NCI-H345 (cell line): ENCODE measurements around the gene TMEM150B.

ENCODE experiments used
- DNase-seq: peaks from one replicate; lab custom pipeline; 2025; lab: John Stamatoyannopoulos, UW

TMEM150B gene

DNA sequence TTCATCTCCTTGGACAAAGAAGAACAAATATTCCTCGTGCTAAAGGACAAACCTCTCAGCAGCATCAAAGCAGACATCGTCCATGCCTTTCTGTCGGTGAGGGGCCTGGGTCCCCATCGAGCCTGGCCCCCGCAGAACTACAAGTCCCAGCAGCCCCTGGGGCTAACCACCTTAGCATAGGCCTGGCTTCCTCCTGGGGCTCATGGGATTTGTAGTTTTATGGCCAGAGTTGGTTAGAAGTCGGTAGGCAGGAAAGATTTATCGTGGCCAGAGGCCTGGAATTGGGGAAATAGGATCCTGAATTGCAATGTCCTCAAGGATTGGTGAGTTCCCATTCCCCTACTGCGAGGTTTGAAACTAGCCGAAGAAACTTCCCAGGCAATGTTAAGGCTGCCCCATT is 19.6 kb downstream of the TMEM150B start:
- peak; percentile 22 for DNase-seq

DNA sequence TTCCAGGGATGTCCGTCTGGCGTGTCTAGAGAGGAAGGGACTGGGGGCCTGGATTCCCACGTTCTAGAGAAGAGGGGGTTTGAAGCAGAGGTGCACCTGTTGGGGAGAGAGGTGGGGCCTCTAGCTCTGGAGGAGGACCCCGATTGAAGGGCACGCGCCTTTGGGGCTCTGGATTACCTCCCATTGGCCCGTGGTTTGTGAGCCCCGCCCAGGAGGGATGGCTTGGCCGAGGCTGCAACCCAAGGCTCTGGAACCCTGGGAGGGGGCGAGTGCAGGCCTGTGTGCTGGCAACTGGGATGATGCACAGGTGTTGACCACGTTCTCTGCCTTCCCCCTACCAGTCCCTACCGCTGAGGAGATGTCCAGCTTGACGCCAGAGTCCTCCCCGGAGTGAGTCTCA is 20.2 kb downstream of the TMEM150B start:
- no peak for DNase-seq

- DNase-seq = no peak
These were observed 20.7 kb downstream of the TMEM150B start for GRCh38 chr19:55304279-55304978.

- DNase-seq = no peak
These were observed 21.7 kb downstream of the TMEM150B start for GRCh38 chr19:55303477-55303876.

GRCh38 chr19:55302318-55302703 is 22.8 kb downstream of the TMEM150B start:
- DNase-seq = no peak

DNA sequence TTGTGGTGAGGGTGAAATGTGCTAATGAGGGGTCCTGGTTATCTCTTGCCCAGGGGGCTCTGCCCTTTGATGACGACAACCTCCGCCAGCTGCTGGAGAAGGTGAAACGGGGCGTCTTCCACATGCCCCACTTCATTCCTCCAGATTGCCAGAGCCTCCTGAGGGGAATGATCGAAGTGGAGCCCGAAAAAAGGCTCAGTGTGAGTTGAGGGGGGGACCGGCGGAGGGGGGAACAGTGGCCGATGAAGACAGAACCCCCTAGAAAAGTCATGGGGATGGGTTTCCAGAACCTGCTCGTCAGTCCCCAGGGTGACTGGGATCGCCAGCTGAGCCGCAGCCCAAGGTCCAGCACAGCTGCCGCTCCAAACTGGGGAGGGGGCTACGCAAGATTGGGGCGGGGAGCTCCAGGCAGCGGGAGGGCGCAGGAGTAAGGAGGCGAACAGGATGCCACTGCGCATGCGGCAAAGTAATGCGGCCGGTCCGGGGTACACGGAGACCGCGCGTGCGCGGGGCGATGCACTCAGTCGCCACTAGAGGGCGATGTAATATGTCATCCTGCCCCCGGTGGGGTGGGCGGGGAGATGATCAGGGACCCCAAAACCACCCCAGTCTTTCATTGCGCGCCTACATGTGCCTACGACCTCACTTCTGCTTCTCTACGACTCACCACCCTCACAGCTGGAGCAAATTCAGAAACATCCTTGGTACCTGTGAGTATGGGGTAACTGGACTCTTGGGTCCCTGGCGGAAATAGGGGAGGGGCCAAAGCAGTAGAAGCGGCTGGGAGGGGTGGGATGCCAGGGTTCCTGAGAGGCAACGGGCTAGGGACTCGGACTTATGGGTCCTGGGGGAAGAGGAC is 23.5 kb downstream of the TMEM150B start:
- DNase-seq = peak; percentile 68

DNA sequence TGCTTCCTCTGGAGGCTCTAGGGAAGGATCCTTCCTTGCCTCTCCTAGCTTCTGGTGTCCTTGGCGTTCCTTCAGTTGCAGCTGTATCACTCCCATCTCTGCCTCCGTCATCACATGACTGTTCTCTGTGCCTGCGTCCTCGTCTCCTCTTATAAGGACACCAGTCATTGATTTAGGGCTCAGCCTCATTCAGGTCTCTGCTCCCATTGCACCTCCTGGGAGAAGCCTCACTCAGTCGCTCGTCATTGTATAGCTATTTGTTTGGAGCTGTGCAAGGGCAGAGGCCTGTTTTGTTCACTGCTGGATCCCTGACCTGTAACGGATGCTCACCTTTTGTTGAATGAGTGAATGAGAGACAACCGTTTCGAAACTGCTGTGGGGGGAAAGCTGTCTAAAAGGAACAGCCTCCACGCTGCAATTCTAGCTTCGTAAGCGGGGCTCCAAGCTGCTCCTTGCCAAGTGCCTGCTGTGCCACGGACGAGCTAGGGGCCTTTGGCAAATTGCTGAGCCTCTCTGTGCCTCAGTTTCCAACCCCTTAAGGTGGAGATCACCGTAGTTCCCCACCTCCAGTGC is 24.2 kb downstream of the TMEM150B start:
- no peak for DNase-seq

- no peak for DNase-seq
These were observed 25.1 kb downstream of the TMEM150B start for GRCh38 chr19:55299991-55300390.

GRCh38 chr19:55297267-55297666 is 27.9 kb downstream of the TMEM150B start:
- no peak for DNase-seq

GRCh38 chr19:55289117-55289796 is 35.9 kb downstream of the TMEM150B start:
- no peak for DNase-seq

GRCh38 chr19:55287361-55288079 is 37.6 kb downstream of the TMEM150B start:
- DNase-seq = no peak

GRCh38 chr19:55285229-55285890 is 39.8 kb downstream of the TMEM150B start:
- no peak for DNase-seq

DNA sequence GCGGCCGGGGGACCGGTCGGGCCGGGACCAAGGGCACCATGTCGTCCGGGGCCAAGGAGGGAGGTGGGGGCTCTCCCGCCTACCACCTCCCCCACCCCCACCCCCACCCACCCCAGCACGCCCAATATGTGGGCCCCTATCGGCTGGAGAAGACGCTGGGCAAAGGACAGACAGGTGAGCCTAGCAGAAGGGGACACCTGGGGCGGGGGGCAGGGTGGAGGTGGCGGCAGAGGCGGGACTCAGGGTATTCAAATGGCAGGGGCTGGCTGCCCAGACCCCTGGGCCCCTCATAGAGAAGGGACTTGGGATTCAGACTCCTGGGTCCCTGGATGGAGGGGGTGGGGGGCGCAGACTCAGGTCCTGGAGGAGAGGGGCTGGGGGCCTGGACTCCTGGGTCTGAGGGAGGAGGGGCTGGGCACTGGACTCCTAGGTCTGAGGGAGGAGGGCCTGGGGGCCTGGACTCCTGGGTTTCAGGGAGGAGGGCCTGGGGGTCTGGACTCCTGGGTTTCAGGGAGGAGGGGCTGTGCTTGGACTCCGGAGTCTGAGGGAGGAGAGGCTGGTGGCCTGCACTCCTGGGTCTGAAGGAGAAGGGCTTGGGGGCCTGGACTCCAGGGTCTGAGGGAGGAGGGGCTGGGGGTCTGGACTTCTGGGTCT is 40.6 kb downstream of the TMEM150B start:
- no peak for DNase-seq

DNA sequence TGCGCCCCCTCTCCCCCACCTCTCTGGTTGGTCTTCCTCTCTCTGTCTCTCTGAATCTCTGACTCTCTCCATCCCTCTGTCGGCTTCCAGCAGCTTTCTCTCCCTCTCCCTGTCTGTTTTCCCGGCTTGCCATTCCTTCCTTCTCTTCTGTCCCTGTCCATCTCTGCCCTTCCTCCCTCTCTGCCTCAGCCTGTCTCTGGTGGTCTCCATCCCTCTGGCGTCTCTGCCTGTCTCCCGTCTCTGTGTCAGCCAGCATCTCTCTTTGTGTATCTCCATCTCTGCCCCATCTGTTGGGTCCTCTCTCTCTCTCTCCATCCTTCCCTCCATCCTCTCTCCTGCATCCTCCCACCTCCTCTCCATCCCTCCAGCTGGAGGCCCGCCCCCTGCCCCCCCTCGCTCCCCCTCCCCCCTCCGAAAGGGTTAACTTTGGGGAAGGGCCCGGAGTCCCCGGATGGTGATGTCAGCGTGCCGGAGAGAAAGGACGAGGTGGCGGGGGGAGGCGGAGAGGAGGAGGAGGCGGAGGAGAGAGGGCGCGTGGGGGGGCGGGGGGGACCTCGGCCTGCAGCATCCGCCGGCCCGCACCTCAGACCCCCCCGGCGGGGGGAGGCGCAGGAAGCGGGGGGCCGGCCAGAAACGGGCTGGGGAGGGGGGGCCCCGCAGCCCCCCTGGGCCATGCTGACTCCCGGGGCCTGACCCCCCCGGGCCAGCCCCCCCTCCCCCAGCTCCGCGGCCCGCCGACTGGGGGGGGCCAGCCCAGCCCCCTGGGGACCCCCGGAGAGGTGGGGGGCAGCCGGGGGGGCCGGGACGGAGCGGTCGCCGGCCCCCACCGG is 41.4 kb downstream of the TMEM150B start, which contains the start of gene BRSK1:
Gene BRSK1, plus strand, starts transcription at position 450 of the 830 bp plus-strand sequence. CDS start 446 bp downstream, outside the sequence.
- DNase-seq = peak; percentile 74

- DNase-seq = peak; percentile 93
These were observed 45.1 kb downstream of the TMEM150B start, which contains the start of gene HSPBP1 for GRCh38 chr19:55279770-55280643. Gene HSPBP1, minus strand, starts transcription at chr19:55280110. Its CDS starts 502 bp downstream, at chr19:55279608.

- no peak for DNase-seq
These were observed 45.8 kb downstream of the TMEM150B start for GRCh38 chr19:55279340-55279739.

GRCh38 chr19:55278391-55279135 is 46.6 kb downstream of the TMEM150B start:
- no peak for DNase-seq

- no peak for DNase-seq
These were observed 47.6 kb downstream of the TMEM150B start for GRCh38 chr19:55277494-55277893.
